HEK293 (cell line): ENCODE data around the gene PRKCA.
A peak's percentile ranks its signal among the peaks of the same experiment; 100 is the strongest.

ENCODE experiments used
- FEZF1 ChIP-seq: fragments of 450-650 bp; formaldehyde crosslinking; IDR thresholded peaks from 2 replicates; pipeline ENCODE4 v1.5.1; 2016; ENCODE audit warnings: missing biosample characterization, missing genetic modification characterization
- KLF1 ChIP-seq: fragments of 450-650 bp; formaldehyde crosslinking; IDR thresholded peaks from 2 replicates; pipeline ENCODE4 v1.5.1; 2016; ENCODE audit warnings: missing biosample characterization, missing genetic modification characterization
- KLF9 ChIP-seq: fragments of 450-650 bp; formaldehyde crosslinking; IDR thresholded peaks from 2 replicates; pipeline ENCODE4 v1.5.1; 2016; ENCODE audit warnings: missing biosample characterization, missing genetic modification characterization, low read depth
- PBX3 ChIP-seq: sonication (generic); formaldehyde crosslinking; IDR thresholded peaks from 2 replicates; pipeline ENCODE4 v1.8.1; 2022; ENCODE audit warnings: mild to moderate bottlenecking, moderate library complexity, missing genetic modification reagents
- SCRT1 ChIP-seq: fragments of 450-650 bp; formaldehyde crosslinking; IDR thresholded peaks from 2 replicates; pipeline ENCODE4 v1.5.1; 2016; ENCODE audit warnings: missing biosample characterization, missing genetic modification characterization, borderline replicate concordance
- SP3 ChIP-seq: fragments of 450-650 bp; formaldehyde crosslinking; IDR thresholded peaks from 2 replicates; pipeline ENCODE4 v1.5.1; 2016; ENCODE audit warnings: missing biosample characterization, missing genetic modification characterization
- SP7 ChIP-seq: fragments of 450-650 bp; formaldehyde crosslinking; IDR thresholded peaks from 2 replicates; pipeline ENCODE4 v1.5.1; 2016; ENCODE audit warnings: missing biosample characterization, missing genetic modification characterization
- YY2 ChIP-seq: fragments of 450-650 bp; formaldehyde crosslinking; IDR thresholded peaks from 2 replicates; pipeline ENCODE4 v1.5.1; 2016; ENCODE audit warnings: missing biosample characterization, missing genetic modification characterization
- ZBTB44 ChIP-seq: fragments of 450-650 bp; IDR thresholded peaks from 2 replicates; pipeline ENCODE4 v1.5.1; 2018; ENCODE audit warnings: missing biosample characterization, mild to moderate bottlenecking, missing genetic modification characterization
- ZBTB6 ChIP-seq: fragments of 450-650 bp; formaldehyde crosslinking; IDR thresholded peaks from 2 replicates; pipeline ENCODE4 v1.5.1; 2017; ENCODE audit warnings: missing biosample characterization, missing genetic modification characterization
- ZNF112 ChIP-seq: fragments of 450-650 bp; formaldehyde crosslinking; IDR thresholded peaks from 2 replicates; pipeline ENCODE4 v1.5.0; 2017; ENCODE audit warnings: missing biosample characterization, missing genetic modification characterization
- ZNF132 ChIP-seq: fragments of 450-650 bp; formaldehyde crosslinking; IDR thresholded peaks from 2 replicates; pipeline ENCODE4 v1.5.1; 2017; ENCODE audit warnings: missing biosample characterization, missing genetic modification characterization, borderline replicate concordance
- ZNF138 ChIP-seq: fragments of 450-650 bp; formaldehyde crosslinking; IDR thresholded peaks from 2 replicates; pipeline ENCODE4 v1.5.1; 2016; ENCODE audit warnings: missing biosample characterization, missing genetic modification characterization, borderline replicate concordance
- ZNF169 ChIP-seq: fragments of 450-650 bp; formaldehyde crosslinking; IDR thresholded peaks from 2 replicates; pipeline ENCODE4 v1.5.1; 2016; ENCODE audit warnings: missing biosample characterization, missing genetic modification characterization
- ZNF174 ChIP-seq: fragments of 450-650 bp; formaldehyde crosslinking; IDR thresholded peaks from 2 replicates; pipeline ENCODE4 v1.5.0; 2017; ENCODE audit warnings: missing biosample characterization, mild to moderate bottlenecking, missing genetic modification characterization
- ZNF23 ChIP-seq: fragments of 450-650 bp; formaldehyde crosslinking; IDR thresholded peaks from 2 replicates; pipeline ENCODE4 v1.5.1; 2016; ENCODE audit warnings: missing biosample characterization, missing genetic modification characterization, borderline replicate concordance
- ZNF274 ChIP-seq, 2 experiments: fragments of 200-500 bp in 1 of 2; fragments of 450-650 bp in 1 of 2; sonication (Bioruptor generic) in 1 of 2; formaldehyde crosslinking in 1 of 2; IDR thresholded peaks; 2 replicates each; pipeline versions ENCODE4 v1.5.1 to v1.6.1; 2014 to 2016; ENCODE audit warnings: borderline replicate concordance in 1 of 2, inconsistent platforms in 1 of 2, low read length in 1 of 2, missing biosample characterization in 1 of 2, missing genetic modification characterization in 1 of 2
- ZNF280D ChIP-seq: fragments of 450-650 bp; formaldehyde crosslinking; IDR thresholded peaks from 2 replicates; pipeline ENCODE4 v1.5.1; 2016; ENCODE audit warnings: missing biosample characterization, missing genetic modification characterization
- ZNF391 ChIP-seq: fragments of 450-650 bp; formaldehyde crosslinking; IDR thresholded peaks from 2 replicates; pipeline ENCODE4 v1.5.1; 2016; ENCODE audit warnings: low read depth, missing biosample characterization, missing genetic modification characterization, borderline replicate concordance
- ZNF660 ChIP-seq: fragments of 450-650 bp; IDR thresholded peaks from 2 replicates; pipeline ENCODE4 v1.5.1; 2018; ENCODE audit warnings: missing biosample characterization, mild to moderate bottlenecking, missing genetic modification characterization
- ZNF707 ChIP-seq: fragments of 450-650 bp; formaldehyde crosslinking; IDR thresholded peaks from 2 replicates; pipeline ENCODE4 v1.5.1; 2016; ENCODE audit warnings: missing biosample characterization, missing genetic modification characterization
- ZNF791 ChIP-seq: fragments of 450-650 bp; formaldehyde crosslinking; IDR thresholded peaks from 2 replicates; pipeline ENCODE4 v1.5.1; 2016; ENCODE audit warnings: missing biosample characterization, missing genetic modification characterization
- ZNF830 ChIP-seq: fragments of 450-650 bp; IDR thresholded peaks from 2 replicates; pipeline ENCODE4 v1.5.0; 2018; ENCODE audit warnings: missing biosample characterization, missing genetic modification characterization, low read depth, mild to moderate bottlenecking, moderate library complexity
- TF ChIP-seq, protein P1 (sequence below): fragments of 450-650 bp; formaldehyde crosslinking; IDR thresholded peaks from 2 replicates; pipeline ENCODE4 v1.5.1; 2016; ENCODE audit warnings: missing biosample characterization, missing genetic modification characterization
- TF ChIP-seq, protein P2 (sequence below): fragments of 450-650 bp; IDR thresholded peaks from 2 replicates; pipeline ENCODE4 v1.5.1; 2018; ENCODE audit warnings: missing biosample characterization, missing genetic modification characterization
- TF ChIP-seq, protein P3 (sequence below): fragments of 450-650 bp; formaldehyde crosslinking; IDR thresholded peaks from 2 replicates; pipeline ENCODE4; 2016; ENCODE audit warnings: missing biosample characterization, missing genetic modification characterization
- TF ChIP-seq, protein P4 (sequence below): fragments of 450-650 bp; formaldehyde crosslinking; IDR thresholded peaks from 2 replicates; pipeline ENCODE4 v1.5.1; 2016; ENCODE audit warnings: missing biosample characterization, missing genetic modification characterization

The PRKCA gene

GRCh38 chr17:66348584-66349165 is 46.3 kb downstream of the PRKCA start (continued):
- no peak for TF ChIP-seq PBX3 (CRISPR knock-in tag)
- TF ChIP-seq, protein P1, sequence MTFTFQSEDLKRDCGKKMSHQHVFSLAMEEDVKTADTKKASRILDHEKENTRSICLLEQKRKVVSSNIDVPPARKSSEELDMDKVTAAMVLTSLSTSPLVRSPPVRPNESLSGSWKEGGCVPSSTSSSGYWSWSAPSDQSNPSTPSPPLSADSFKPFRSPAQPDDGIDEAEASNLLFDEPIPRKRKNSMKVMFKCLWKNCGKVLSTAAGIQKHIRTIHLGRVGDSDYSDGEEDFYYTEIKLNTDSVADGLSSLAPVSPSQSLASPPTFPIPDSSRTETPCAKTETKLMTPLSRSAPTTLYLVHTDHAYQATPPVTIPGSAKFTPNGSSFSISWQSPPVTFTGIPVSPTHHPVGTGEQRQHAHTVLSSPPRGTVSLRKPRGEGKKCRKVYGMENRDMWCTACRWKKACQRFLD (tag by site-specific recombination) = no peak
- no peak for TF ChIP-seq ZNF138 (tag by site-specific recombination)
- TF ChIP-seq, protein P2, sequence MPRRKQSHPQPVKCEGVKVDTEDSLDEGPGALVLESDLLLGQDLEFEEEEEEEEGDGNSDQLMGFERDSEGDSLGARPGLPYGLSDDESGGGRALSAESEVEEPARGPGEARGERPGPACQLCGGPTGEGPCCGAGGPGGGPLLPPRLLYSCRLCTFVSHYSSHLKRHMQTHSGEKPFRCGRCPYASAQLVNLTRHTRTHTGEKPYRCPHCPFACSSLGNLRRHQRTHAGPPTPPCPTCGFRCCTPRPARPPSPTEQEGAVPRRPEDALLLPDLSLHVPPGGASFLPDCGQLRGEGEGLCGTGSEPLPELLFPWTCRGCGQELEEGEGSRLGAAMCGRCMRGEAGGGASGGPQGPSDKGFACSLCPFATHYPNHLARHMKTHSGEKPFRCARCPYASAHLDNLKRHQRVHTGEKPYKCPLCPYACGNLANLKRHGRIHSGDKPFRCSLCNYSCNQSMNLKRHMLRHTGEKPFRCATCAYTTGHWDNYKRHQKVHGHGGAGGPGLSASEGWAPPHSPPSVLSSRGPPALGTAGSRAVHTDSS (tag by site-specific recombination) = no peak
- TF ChIP-seq SCRT1 (tag by site-specific recombination) = peak; percentile 97
- TF ChIP-seq, protein P3, sequence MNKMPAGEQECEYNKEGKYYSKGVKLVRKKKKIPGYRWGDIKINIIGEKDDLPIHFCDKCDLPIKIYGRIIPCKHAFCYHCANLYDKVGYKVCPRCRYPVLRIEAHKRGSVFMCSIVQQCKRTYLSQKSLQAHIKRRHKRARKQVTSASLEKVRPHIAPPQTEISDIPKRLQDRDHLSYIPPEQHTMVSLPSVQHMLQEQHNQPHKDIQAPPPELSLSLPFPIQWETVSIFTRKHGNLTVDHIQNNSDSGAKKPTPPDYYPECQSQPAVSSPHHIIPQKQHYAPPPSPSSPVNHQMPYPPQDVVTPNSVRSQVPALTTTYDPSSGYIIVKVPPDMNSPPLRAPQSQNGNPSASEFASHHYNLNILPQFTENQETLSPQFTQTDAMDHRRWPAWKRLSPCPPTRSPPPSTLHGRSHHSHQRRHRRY = no peak
- no peak for TF ChIP-seq ZNF791 (tag by site-specific recombination)
- TF ChIP-seq, protein P4, sequence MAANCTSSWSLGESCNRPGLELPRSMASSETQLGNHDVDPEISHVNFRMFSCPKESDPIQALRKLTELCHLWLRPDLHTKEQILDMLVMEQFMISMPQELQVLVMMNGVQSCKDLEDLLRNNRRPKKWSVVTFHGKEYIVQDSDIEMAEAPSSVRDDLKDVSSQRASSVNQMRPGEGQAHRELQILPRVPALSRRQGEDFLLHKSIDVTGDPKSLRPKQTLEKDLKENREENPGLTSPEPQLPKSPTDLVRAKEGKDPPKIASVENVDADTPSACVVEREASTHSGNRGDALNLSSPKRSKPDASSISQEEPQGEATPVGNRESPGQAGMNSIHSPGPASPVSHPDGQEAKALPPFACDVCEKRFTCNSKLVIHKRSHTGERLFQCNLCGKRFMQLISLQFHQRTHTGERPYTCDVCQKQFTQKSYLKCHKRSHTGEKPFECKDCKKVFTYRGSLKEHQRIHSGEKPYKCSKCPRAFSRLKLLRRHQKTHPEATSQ (tag by site-specific recombination) = no peak
- no peak for TF ChIP-seq ZNF707 (tag by site-specific recombination)
- no peak for TF ChIP-seq ZNF132 (tag by site-specific recombination)
- TF ChIP-seq SP3 = peak; percentile 35; the same call in 1 of the 2 replicates
- peak; percentile 75; the same call in 1 of the 2 replicates for TF ChIP-seq ZNF660 (tag by site-specific recombination)
- no peak for TF ChIP-seq ZNF23 (tag by site-specific recombination)
- TF ChIP-seq ZNF174 (tag by site-specific recombination) = no peak
- TF ChIP-seq ZNF274 (IDR thresholded peaks at IDR 0.05; ENCODE audit: low read length) = no peak
- no peak for TF ChIP-seq ZNF274 (tag by site-specific recombination; IDR thresholded peaks at IDR 0.05; ENCODE audit: borderline replicate concordance)
- TF ChIP-seq YY2 (tag by site-specific recombination) = no peak
- TF ChIP-seq KLF1 (tag by site-specific recombination) = no peak
- peak; percentile 93 for TF ChIP-seq SP7 (tag by site-specific recombination)
- no peak for TF ChIP-seq ZNF280D
- no peak for TF ChIP-seq ZNF112 (tag by site-specific recombination)
- TF ChIP-seq ZBTB6 (tag by site-specific recombination) = no peak
- no peak for TF ChIP-seq ZNF830 (tag by site-specific recombination)
- TF ChIP-seq ZNF391 (tag by site-specific recombination) = peak; percentile 40; the same call in 1 of the 2 replicates
- no peak for TF ChIP-seq KLF9 (tag by site-specific recombination)
- TF ChIP-seq FEZF1 = peak; percentile 98
- peak; percentile 78; the same call in 1 of the 2 replicates for TF ChIP-seq ZBTB44
- no peak for TF ChIP-seq ZNF169
